Lung (tissue), 12 donors: ENCODE results near the gene LDLRAD4. TPM values are rescaled to one million over a fixed set of nuclear protein-coding genes. Genes with fewer than 3 reads are reported as not detected.

Source experiments
- ATAC-seq: fragments of 200-7000 bp; cut with Tn5 transposase; one replicate; pipeline ENCODE4 v1.9.1; 2020; ENCODE audit warnings: moderate number of reproducible peaks; ENCODE audit not compliant: insufficient read depth, low FRiP score
- DNase-seq, 3 donors: peaks; one replicate each; pipeline ENCODE4 v3.0.0-alpha.2; 2013 to 2017
- H3K27ac ChIP-seq, 2 donors: one replicate each; pipeline ENCODE4 v1.5.1; 2013; ENCODE audit warnings: mild to moderate bottlenecking in 2 of 2, moderate library complexity in 2 of 2, control low read depth in 1 of 2, inconsistent platforms in 1 of 2, low read depth in 1 of 2, low read length in 1 of 2
- H3K27me3 ChIP-seq, 3 donors: one replicate each; pipeline ENCODE4 v1.5.1; 2013; ENCODE audit warnings: low read length in 2 of 3; ENCODE audit not compliant: control insufficient read depth in 3 of 3, insufficient read depth in 3 of 3
- H3K36me3 ChIP-seq, 4 donors: one replicate each; pipeline ENCODE4 v1.5.1; 2013; ENCODE audit warnings: low read length in 4 of 4, mild to moderate bottlenecking in 1 of 4, moderate library complexity in 1 of 4; ENCODE audit not compliant: control insufficient read depth in 4 of 4, insufficient read depth in 4 of 4
- H3K4me1 ChIP-seq, 5 donors: one replicate each; pipeline ENCODE4 v1.5.1; 2013; ENCODE audit warnings: low read length in 5 of 5, mild to moderate bottlenecking in 2 of 5, moderate library complexity in 1 of 5; ENCODE audit not compliant: control insufficient read depth in 5 of 5, insufficient read depth in 5 of 5
- H3K4me3 ChIP-seq: one replicate; pipeline ENCODE4 v1.5.1; 2013; ENCODE audit warnings: mild to moderate bottlenecking, control low read depth, moderate library complexity
- H3K9ac ChIP-seq, 2 donors: one replicate each; pipeline ENCODE4 v1.5.1; 2013; ENCODE audit warnings: low read length in 2 of 2, control low read depth in 1 of 2; ENCODE audit not compliant: insufficient read depth in 1 of 2
- H3K9me3 ChIP-seq, 4 donors: one replicate each; pipeline ENCODE4 v1.5.1; 2013; ENCODE audit warnings: low read length in 3 of 4, mild to moderate bottlenecking in 1 of 4, moderate library complexity in 1 of 4; ENCODE audit not compliant: control insufficient read depth in 4 of 4, insufficient read depth in 3 of 4
- WGBS, 2 donors: extraction: QIAGEN DNeasy Blood & Tissue Kit; methylation state at CpG; one replicate each; pipeline ENCODE4 v1.1.7; 2013; 5-methylcytosine and 5-hydroxymethylcytosine counted together
- polyA plus RNA-seq, 2 donors: library from polyadenylated mRNA; stranded (reverse); fragments of 200-250 nt; gene quantifications; one replicate each; pipeline ENCODE4 v1.2.1, GENCODE V29; 2013
- total RNA-seq, 2 donors: library from RNA; depleted of rRNA in 1 of 2; stranded (reverse); fragments of >200 nt in 1 of 2; gene quantifications; one replicate each; pipeline ENCODE4 v1.2.1, GENCODE V29; 2014 to 2021
- TF ChIP-seq, protein P1 (sequence below): IDR thresholded peaks from 2 replicates; pipeline ENCODE4 v1.5.1; 2012; ENCODE audit warnings: mild to moderate bottlenecking; ENCODE audit errors: control extremely low read depth, extremely low read depth
- donor health status: control.
- donor health status: control.
- donor health status: Bipolar disorder and iron deficiency.
- donor health status: healthy.
- donor health status: DM: yes; HTN: yes; CAD: no.

The LDLRAD4 gene
- total and polyA plus RNA-seq, 4 donors: 3.2 to 62.4 (median 19.9) TPM

DNA sequence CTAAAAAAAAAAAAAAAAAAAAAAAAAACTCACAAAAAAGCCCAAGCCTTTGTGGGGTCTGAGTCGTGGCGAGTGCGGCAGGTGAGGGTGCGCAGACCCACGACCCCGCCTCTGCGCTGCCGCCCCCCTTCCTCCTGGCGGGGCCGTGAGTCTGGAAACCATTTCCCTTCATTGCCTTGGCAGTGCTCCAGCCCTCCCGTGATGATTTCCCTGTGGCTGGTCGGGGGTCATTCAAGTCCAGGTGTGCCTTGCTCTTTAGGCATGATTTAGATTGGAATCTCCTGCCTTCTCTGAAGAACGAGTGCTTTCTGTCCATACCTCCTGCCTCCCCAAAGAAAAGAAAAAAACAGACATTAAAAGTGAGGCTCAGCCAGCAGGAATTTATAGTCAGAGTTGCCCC is 346.0 kb downstream of the LDLRAD4 start:
- H3K9me3 ChIP-seq: no peaks in the 10 kb centered on the region
- TF ChIP-seq, protein P1, sequence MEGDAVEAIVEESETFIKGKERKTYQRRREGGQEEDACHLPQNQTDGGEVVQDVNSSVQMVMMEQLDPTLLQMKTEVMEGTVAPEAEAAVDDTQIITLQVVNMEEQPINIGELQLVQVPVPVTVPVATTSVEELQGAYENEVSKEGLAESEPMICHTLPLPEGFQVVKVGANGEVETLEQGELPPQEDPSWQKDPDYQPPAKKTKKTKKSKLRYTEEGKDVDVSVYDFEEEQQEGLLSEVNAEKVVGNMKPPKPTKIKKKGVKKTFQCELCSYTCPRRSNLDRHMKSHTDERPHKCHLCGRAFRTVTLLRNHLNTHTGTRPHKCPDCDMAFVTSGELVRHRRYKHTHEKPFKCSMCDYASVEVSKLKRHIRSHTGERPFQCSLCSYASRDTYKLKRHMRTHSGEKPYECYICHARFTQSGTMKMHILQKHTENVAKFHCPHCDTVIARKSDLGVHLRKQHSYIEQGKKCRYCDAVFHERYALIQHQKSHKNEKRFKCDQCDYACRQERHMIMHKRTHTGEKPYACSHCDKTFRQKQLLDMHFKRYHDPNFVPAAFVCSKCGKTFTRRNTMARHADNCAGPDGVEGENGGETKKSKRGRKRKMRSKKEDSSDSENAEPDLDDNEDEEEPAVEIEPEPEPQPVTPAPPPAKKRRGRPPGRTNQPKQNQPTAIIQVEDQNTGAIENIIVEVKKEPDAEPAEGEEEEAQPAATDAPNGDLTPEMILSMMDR: no peak
- no peak for ATAC-seq
- H3K27me3 ChIP-seq: no peaks in the 10 kb centered on the region
- DNase-seq: no peak
- no peak overlapping the region for H3K9ac ChIP-seq
- 23 to 36% methylated on average over 13 of the region's 13 CpGs for WGBS, 2 donors
- H3K27ac ChIP-seq: peak overlapping the region in 1 of 2 donors; percentile 70
- H3K36me3 ChIP-seq: no peaks in the 10 kb centered on the region
- H3K4me3 ChIP-seq: no peak overlapping the region
- H3K4me1 ChIP-seq: peaks cover 6 to 29% (median 10%) of the 10 kb centered on the region in 5 donors

DNA sequence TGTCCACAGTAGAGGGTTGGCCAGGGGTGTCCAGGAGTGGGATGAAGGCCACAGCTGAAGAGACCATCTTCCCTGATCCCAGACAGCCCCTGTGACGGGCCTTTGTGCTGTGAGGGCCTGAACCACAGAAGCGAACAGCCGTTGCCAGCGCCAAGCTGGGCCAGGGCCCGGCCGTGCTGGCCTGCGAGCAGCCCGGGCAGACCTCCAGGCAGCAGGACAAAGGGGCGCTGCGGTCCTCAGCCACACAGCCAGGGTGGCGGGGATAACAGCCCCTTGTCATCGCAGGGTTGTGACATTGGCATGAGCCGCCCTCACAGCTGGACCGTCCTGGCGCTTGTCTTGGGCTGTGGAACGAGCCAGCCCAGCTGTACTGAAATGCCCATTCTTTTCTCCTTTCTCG is 346.7 kb downstream of the LDLRAD4 start:
- no peaks in the 10 kb centered on the region for H3K27me3 ChIP-seq
- DNase-seq: peak; percentile 72 to 79 (median 73)
- no peak for ATAC-seq
- no peak overlapping the region for H3K4me3 ChIP-seq
- peak overlapping the region in 1 of 2 donors; percentile 70 for H3K27ac ChIP-seq
- no peaks in the 10 kb centered on the region for H3K36me3 ChIP-seq
- TF ChIP-seq, protein P1: no peak
- 88% methylated on average over 17 of the region's 17 CpGs for WGBS, 2 donors
- H3K9ac ChIP-seq: no peak overlapping the region
- H3K4me1 ChIP-seq: peaks cover 6 to 29% (median 10%) of the 10 kb centered on the region in 5 donors
- no peaks in the 10 kb centered on the region for H3K9me3 ChIP-seq

DNA sequence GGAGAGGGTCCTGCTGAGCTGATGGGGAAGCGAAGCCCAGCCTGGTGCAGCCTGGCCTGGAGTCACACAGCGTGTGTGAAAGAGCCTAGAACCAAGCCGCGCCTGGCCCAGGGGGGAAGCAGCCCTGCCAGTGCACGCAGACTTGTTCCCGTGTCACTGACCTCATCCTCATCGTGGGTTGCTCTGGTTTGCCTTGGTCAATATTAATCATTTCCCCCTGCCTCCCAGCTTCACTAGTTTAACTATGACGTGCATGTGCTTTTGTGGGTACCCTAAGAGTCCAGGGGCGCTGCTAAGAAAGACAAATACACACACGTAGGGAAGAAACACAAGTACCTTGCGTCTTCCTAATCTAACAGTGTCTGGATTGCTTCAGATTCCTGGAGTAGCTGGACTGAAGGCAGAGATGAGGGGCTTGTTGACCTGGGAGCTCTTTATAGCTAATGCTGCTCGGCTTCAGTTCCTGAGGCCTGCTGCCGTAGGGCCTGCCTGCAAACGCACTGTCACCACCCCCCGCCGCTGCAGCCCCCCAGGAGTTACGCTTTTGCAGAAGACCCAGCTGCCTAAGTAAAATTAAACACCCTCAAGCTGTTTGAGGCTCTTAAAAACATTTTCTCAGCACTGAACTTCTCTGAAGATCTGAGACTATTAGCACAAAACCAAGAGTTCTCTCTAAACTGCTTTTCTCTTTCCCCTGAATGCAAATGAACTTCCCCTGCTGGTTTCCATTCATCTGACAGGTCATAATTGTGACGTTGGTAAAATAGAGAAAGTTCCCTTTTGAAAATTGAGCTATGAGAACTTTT is 348.6 kb downstream of the LDLRAD4 start:
- Histone ChIP-seq H3K9me3 (no peaks in the 10 kb centered on the region), H3K27me3 (no peaks in the 10 kb centered on the region), H3K9ac (peak overlapping the region in 1 of 2 donors; percentile 9), H3K4me3 (no peak overlapping the region), H3K4me1 (peaks cover 6 to 29% (median 10%) of the 10 kb centered on the region in 5 donors), H3K36me3 (no peaks in the 10 kb centered on the region), H3K27ac (peak overlapping the region; percentile 1 to 89)
- 43 to 58% methylated on average over 18 of the region's 18 CpGs for WGBS, 2 donors
- TF ChIP-seq, protein P1: no peak
- peak; percentile 51 for ATAC-seq
- peak; percentile 32 to 83 (median 77) for DNase-seq
